Astrocyte of the spinal cord (primary cell): ENCODE measurements around the gene ARHGAP26.
A peak's percentile ranks its signal among the peaks of the same experiment; 100 is the strongest.

ENCODE experiments used
- DNase-seq: peaks from one replicate; pipeline ENCODE4 v3.0.0; 2011; ENCODE audit warnings: low read depth, low spot score
- H3K4me3 ChIP-seq: 2 replicates; pipeline ENCODE4 v1.5.1; 2011; ENCODE audit warnings: low read depth, mild to moderate bottlenecking, low read length, moderate library complexity
- in situ Hi-C: cut with HindIII; loops from 2 replicates; pipeline ENCODE4 v1.10.0; 2017; ENCODE audit warnings: low sequenced_read_pairs
- TF ChIP-seq, protein P1 (sequence below): IDR thresholded peaks from 2 replicates; pipeline ENCODE4 v1.5.1; 2012; ENCODE audit warnings: low read depth, mild to moderate bottlenecking, low read length, inconsistent platforms

Gene ARHGAP26

DNA sequence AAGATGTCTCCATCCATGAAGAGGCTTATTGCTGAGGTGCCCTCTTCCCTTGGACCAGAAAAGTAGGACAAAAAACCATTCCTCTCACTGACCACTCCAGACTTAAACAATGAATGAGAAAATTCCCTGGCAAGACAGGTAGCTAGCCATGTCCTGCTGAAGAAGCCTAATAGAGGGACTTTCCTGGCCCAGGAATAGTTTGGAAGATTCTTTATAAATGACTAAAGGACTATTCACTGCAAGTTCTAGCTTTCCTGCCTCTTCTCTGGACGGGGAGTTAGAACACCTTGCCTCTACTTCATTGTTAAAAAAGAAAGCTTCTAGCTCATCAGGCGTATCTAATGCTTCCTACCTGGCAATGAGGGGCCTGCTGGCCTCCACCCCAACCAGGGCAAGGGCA is 479.7 kb downstream of the ARHGAP26 start:
- H3K4me3 ChIP-seq, result no peak overlapping the region
- TF ChIP-seq, protein P1, sequence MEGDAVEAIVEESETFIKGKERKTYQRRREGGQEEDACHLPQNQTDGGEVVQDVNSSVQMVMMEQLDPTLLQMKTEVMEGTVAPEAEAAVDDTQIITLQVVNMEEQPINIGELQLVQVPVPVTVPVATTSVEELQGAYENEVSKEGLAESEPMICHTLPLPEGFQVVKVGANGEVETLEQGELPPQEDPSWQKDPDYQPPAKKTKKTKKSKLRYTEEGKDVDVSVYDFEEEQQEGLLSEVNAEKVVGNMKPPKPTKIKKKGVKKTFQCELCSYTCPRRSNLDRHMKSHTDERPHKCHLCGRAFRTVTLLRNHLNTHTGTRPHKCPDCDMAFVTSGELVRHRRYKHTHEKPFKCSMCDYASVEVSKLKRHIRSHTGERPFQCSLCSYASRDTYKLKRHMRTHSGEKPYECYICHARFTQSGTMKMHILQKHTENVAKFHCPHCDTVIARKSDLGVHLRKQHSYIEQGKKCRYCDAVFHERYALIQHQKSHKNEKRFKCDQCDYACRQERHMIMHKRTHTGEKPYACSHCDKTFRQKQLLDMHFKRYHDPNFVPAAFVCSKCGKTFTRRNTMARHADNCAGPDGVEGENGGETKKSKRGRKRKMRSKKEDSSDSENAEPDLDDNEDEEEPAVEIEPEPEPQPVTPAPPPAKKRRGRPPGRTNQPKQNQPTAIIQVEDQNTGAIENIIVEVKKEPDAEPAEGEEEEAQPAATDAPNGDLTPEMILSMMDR, result no peak
- DNase-seq, result no peak
- in situ Hi-C loops, result no loop called here

DNA sequence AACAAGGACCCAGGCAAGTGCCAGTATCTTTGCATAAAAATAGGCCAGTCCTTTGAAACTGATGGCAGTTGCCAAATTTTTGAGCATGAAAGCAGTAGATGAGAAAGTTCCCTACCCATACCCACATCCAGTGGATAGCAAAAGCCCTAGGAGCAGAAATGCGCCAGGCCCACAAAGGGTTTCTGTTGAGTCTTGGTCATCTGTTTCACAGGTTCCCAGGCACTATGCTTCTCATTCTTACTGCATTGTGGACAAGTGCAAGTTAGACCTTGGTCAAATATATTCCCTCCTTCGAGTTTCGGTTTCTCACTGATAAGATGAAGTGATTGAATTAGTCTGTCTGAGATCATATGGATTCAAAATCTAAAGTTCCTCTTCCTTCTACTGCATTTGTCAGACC is 481.0 kb downstream of the ARHGAP26 start:
- in situ Hi-C loops, result no loop called here
- TF ChIP-seq, protein P1, result no peak
- DNase-seq, result no peak
- H3K4me3 ChIP-seq, result no peak overlapping the region

DNA sequence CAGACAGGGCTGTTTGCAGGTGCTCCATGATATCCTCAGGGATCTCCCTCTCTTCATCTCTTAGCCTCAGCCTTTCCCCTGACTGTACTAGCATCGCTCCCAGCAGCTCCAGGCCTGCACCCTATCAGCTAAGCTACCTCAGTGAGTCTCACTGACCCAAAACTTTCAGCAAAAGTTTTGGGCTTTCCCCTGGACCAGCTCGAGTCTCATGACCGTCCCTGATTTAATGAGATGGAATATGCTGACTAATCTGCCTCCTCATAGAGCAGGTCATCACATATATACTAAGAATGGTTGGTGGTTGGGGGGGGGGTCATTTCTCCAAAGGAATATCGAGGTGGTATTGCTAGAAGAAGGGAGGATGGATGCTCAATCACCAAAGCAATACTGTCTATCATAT is 481.8 kb downstream of the ARHGAP26 start:
- TF ChIP-seq, protein P1, result no peak
- DNase-seq, result no peak

DNA sequence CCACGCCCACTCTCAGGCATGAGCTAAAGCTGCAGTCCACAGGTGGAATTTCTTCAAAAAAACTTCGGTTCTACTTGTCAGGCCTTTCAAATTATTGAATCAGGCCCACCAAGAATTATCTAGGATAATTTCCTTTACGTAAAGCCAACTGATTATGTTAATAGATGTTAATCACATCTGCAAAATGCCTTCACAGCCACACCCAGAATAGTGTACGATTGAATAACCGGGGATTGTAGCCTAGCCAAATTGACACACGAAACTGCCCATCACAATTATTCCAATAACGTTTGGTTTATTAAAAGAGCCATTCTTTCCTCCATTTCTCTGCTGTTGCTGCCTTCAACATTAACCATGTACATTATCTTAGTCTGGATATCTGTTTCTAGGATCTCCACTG is 484.6 kb downstream of the ARHGAP26 start:
- no peak overlapping the region for H3K4me3 ChIP-seq
- in situ Hi-C loops, result no loop called here
- TF ChIP-seq, protein P1, result no peak
- DNase-seq, result no peak

More for the DNA sequence above, 481.8 kb downstream of the ARHGAP26 start:
- in situ Hi-C loops, result no loop called here
- H3K4me3 ChIP-seq, result no peak overlapping the region

DNA sequence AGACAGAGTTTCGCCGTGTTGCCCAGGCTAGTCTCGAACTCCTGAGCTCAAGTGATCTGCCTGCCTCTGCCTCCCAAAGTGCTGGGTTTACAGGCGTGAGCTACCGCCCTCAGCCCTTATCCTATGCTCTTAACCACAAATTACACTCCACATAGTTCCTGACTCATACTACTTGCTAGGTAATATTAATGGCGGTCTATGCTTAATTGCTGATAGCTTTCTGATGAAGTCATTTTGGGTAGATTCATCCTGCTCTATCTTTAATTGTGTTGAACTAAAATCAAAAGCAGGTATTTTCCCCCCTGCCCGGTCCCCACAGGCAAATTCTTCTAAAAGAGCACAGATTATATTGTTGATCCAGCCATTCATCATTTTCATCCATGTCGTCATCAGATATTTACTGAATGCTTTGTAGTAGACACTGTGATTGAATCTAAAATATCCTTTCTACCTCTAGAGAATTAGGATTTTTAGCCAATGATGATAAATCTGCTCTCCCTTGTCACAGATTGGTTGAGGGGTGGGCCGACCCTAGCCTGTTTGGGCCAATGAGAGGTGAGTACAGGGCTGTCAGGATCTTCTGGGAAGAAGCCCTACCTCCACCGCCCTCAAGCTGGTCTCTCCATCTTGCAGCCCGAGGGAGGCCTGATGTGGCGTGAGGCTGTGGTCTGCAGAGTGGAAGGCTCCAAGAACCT is 488.5 kb downstream of the ARHGAP26 start:
- TF ChIP-seq, protein P1, result no peak
- H3K4me3 ChIP-seq, result no peak overlapping the region
- peak; percentile 77 for DNase-seq
- in situ Hi-C loops, result no loop called here

DNA sequence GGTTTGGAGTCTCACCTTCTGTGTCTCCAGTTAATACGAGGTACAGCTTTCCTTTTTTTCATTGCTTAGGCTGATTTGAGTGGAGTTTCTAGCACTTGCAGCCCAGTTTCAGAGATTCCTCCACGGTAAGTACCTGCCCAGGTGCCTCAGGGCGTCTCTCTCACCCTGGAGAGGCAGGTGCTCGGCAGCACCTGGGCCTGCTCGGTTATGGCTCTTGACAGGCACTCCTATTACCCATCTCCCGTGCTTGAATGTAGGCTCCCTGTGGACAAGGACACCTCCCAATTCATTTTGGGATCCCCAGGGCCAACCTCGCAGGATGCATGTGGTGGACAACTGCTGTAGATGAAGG is 489.1 kb downstream of the ARHGAP26 start:
- H3K4me3 ChIP-seq, result no peak overlapping the region
- in situ Hi-C loops, result no loop called here
- no peak for DNase-seq
- TF ChIP-seq, protein P1, result no peak
